Gastrocnemius medialis (tissue), 4 donors: ENCODE results near the gene NOTCH1. TPM values are rescaled to one million over a fixed set of nuclear protein-coding genes. Genes with fewer than 3 reads are reported as not detected.
"Not testable (repeated sequence)": the region's sequence is repeated elsewhere in the genome, so short reads cannot be mapped to it uniquely, and the experiment has no call there.

Experiments used
- ATAC-seq, 2 donors: fragments of 150-250 bp; one replicate each; pipeline ENCODE4 v1.9.1; 2016
- DNase-seq, 2 donors: peaks; one replicate each; pipeline ENCODE4 v3.0.0-alpha.2; 2019
- H3K27ac ChIP-seq, 4 donors: fragments of 200-600 bp; sonication (generic); 1 replicate in 1 of 4; 2 replicates in 3 of 4; pipeline ENCODE4 v1.5.1; 2016 to 2018; ENCODE audit warnings: mild to moderate bottlenecking in 2 of 4, moderate library complexity in 1 of 4
- H3K27me3 ChIP-seq, 3 donors: fragments of 200-600 bp; sonication (generic) in 2 of 3; 1 replicate in 1 of 3; 2 replicates in 2 of 3; pipeline versions ENCODE4 v1.5.1 to v1.6.0; 2016 to 2019; ENCODE audit warnings: mild to moderate bottlenecking in 1 of 3, moderate library complexity in 1 of 3
- H3K36me3 ChIP-seq, 2 donors: fragments of 200-600 bp; sonication (generic) in 1 of 2; one replicate each; pipeline ENCODE4 v1.5.1; 2017 to 2018
- H3K4me1 ChIP-seq, 2 donors: fragments of 200-600 bp; sonication (generic) in 1 of 2; one replicate each; pipeline ENCODE4 v1.5.1; 2016 to 2017; ENCODE audit warnings: mild to moderate bottlenecking in 2 of 2
- H3K4me3 ChIP-seq, 4 donors: fragments of 200-600 bp; sonication (generic) in 3 of 4; 1 replicate in 1 of 4; 2 replicates in 3 of 4; pipeline ENCODE4 v1.5.1; 2016 to 2019; ENCODE audit warnings: mild to moderate bottlenecking in 2 of 4
- H3K9me3 ChIP-seq, 3 donors: fragments of 200-600 bp; sonication (generic) in 2 of 3; 1 replicate in 1 of 3; 2 replicates in 2 of 3; pipeline ENCODE4 v1.5.1; 2016 to 2019
- POLR2A ChIP-seq, 2 donors: fragments of 450-650 bp; IDR thresholded peaks; one replicate each; pipeline ENCODE4 v1.6.1; 2017; ENCODE audit warnings: antibody characterized with exemption in 2 of 2, mild to moderate bottlenecking in 2 of 2, moderate library complexity in 2 of 2
- in situ Hi-C, 4 donors: fragments of 200-750 bp; cut with MboI; loops; one replicate each; pipeline versions ENCODE4 v1.15.0 to v1.8.0; 2017; ENCODE audit warnings: low sequenced_read_pairs in 4 of 4
- intact Hi-C: fragments of 100-400 bp; cut with DNase I; formaldehyde crosslinking; loops from one replicate; pipeline ENCODE4 v1.15.1; 2023; ENCODE audit warnings: low total_unique reads
- total RNA-seq, 4 donors: library from RNA; depleted of rRNA; stranded (reverse); fragments of >200 nt; gene quantifications; one replicate each; pipeline versions ENCODE4 v1.1.0 to v1.2.3, GENCODE V29; 2016
- TF ChIP-seq, protein P1 (sequence below), 5 experiments: fragments of 450-650 bp in 3 of 5; fragments of 200-600 bp in 2 of 5; sonication (generic) in 2 of 5; IDR thresholded peaks in 4 of 5; conservative IDR thresholded peaks in 1 of 5; 1 replicate in 4 of 5; 2 replicates in 1 of 5; pipeline ENCODE4 v1.5.1; 2016 to 2019; ENCODE audit warnings: antibody characterized with exemption in 5 of 5, mild to moderate bottlenecking in 3 of 5, moderate library complexity in 3 of 5

NOTCH1 gene
- total RNA-seq, 4 donors from 2014 or later = 6.3 to 15.4 (median 8.2) TPM

GRCh38 chr9:136575626-136576268 is 29.9 kb upstream of the NOTCH1 start:
- Histone ChIP-seq H3K9me3 (no peaks in the 10 kb centered on the region), H3K27ac (no peak overlapping the region), H3K36me3 (no peaks in the 10 kb centered on the region), H3K4me3 (no peak overlapping the region), H3K27me3 (no peaks in the 10 kb centered on the region), H3K4me1 (no peaks in the 10 kb centered on the region)
- intact Hi-C loops = no loop called here
- no peak for DNase-seq
- ATAC-seq = no peak
- no peak for TF ChIP-seq POLR2A (IDR thresholded peaks at IDR 0.05)
- TF ChIP-seq, protein P1, sequence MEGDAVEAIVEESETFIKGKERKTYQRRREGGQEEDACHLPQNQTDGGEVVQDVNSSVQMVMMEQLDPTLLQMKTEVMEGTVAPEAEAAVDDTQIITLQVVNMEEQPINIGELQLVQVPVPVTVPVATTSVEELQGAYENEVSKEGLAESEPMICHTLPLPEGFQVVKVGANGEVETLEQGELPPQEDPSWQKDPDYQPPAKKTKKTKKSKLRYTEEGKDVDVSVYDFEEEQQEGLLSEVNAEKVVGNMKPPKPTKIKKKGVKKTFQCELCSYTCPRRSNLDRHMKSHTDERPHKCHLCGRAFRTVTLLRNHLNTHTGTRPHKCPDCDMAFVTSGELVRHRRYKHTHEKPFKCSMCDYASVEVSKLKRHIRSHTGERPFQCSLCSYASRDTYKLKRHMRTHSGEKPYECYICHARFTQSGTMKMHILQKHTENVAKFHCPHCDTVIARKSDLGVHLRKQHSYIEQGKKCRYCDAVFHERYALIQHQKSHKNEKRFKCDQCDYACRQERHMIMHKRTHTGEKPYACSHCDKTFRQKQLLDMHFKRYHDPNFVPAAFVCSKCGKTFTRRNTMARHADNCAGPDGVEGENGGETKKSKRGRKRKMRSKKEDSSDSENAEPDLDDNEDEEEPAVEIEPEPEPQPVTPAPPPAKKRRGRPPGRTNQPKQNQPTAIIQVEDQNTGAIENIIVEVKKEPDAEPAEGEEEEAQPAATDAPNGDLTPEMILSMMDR (IDR thresholded peaks at IDR 0.05 in 4 of 5, conservative IDR thresholded peaks at IDR 0.05 in 1 of 5) = no peak
- in situ Hi-C loops = no loop called here

GRCh38 chr9:136574606-136575005 is 28.8 kb upstream of the NOTCH1 start:
- in situ Hi-C loops, ATAC-seq, H3K27ac ChIP-seq, H3K4me1 ChIP-seq, DNase-seq, H3K27me3 ChIP-seq, H3K9me3 ChIP-seq, H3K36me3 ChIP-seq, intact Hi-C loops, H3K4me3 ChIP-seq: not testable (repeated sequence)

- no peak for ATAC-seq
- in situ Hi-C loops = no loop called here
- no peak overlapping the region for H3K27ac ChIP-seq
These were observed 27.2 kb upstream of the NOTCH1 start for GRCh38 chr9:136572828-136573625.

DNA sequence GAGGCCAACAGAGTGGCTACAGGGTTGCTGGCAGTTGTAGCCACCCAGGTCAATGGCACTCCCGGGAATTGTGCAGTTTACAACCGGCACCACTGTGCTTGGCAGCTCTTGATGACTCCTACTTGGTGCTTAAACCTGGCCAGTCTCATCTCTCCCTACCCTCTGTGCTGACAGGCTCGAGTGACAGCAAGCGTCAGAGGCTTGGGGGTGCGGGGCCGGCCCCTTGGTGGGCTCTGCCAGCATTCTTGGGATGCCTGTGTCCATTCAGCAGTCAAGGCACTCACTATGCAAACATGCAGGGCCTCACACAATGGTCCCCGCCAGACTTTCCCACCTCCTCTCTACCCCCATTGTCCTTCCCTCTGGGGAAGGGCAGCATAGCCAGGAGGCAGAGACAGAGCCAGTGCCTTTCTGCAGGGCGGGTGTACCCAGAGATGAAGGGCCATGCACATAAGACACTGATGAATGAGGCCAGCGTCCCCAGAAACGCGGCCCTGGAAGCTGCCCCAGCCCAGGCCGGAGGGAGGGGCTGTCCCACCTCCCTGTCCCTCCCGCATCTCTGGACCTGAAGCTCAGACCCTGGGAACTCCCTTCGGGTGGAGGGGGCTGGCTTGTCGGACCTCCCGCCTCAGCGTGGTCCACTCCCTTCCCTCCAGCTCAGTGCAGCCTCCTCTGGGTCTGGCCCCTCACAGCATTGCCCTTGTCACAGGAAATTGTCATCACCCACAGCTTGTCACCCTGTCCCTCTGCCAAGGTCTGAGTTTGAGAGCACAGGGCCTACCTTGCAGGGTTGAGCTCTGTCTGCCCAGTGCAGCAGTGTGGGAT is 26.4 kb upstream of the NOTCH1 start:
- Histone ChIP-seq H3K9me3 (no peaks in the 10 kb centered on the region), H3K27me3 (no peaks in the 10 kb centered on the region), H3K27ac (peak overlapping the region in 2 of 4 donors; percentile 35 to 54), H3K4me3 (no peak overlapping the region), H3K36me3 (no peaks in the 10 kb centered on the region), H3K4me1 (peaks cover 13 to 15% of the 10 kb centered on the region in 2 donors)
- intact Hi-C loops = no loop called here
- ATAC-seq (no peak), DNase-seq (no peak)
- TF ChIP-seq, protein P1 (IDR thresholded peaks at IDR 0.05 in 4 of 5, conservative IDR thresholded peaks at IDR 0.05 in 1 of 5) = no peak
- TF ChIP-seq POLR2A (IDR thresholded peaks at IDR 0.05) = no peak
- in situ Hi-C loops = no loop called here

More at GRCh38 chr9:136572828-136573625, 27.2 kb upstream of the NOTCH1 start:
- Histone ChIP-seq H3K4me3 (no peak overlapping the region), H3K4me1 (peaks cover 7 to 9% of the 10 kb centered on the region in 2 donors), H3K9me3 (no peaks in the 10 kb centered on the region), H3K36me3 (no peaks in the 10 kb centered on the region), H3K27me3 (no peaks in the 10 kb centered on the region)
- intact Hi-C loops = no loop called here
- TF ChIP-seq, protein P1 (IDR thresholded peaks at IDR 0.05 in 4 of 5, conservative IDR thresholded peaks at IDR 0.05 in 1 of 5) = no peak
- no peak for TF ChIP-seq POLR2A (IDR thresholded peaks at IDR 0.05)
- no peak for DNase-seq

DNA sequence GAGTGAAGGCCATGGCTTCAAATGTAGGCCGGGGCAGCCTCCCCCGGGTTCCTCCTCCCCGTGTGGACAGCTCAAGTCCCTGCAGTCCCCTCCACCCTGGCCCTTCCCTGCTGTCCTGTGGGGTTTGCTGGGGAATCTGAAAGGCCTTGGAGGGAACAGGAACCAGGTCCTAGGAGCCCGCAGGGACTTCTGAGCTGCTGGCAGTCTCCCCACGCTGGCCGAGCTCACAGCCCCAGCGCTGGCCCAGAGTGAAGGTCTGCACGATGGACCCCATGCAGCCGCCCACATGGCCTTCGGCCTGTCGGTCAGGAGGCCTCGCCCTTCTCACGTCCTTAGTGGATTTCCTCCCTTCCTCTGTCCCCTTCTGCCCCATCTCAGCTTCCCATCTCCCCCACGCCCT is 25.7 kb upstream of the NOTCH1 start:
- peaks cover 18 to 19% of the 10 kb centered on the region in 2 donors for H3K4me1 ChIP-seq
- intact Hi-C loops = no loop called here
- in situ Hi-C loops = no loop called here
- TF ChIP-seq POLR2A (IDR thresholded peaks at IDR 0.05) = no peak
- TF ChIP-seq, protein P1 (IDR thresholded peaks at IDR 0.05 in 4 of 5, conservative IDR thresholded peaks at IDR 0.05 in 1 of 5) = no peak
- no peak for ATAC-seq
- no peak overlapping the region for H3K4me3 ChIP-seq
- H3K27ac ChIP-seq = peak overlapping the region in 2 of 4 donors; percentile 51 to 54
- no peaks in the 10 kb centered on the region for H3K36me3 ChIP-seq
- no peaks in the 10 kb centered on the region for H3K27me3 ChIP-seq
- no peaks in the 10 kb centered on the region for H3K9me3 ChIP-seq
- DNase-seq = no peak
